Chondrocyte (in vitro differentiated cells): ENCODE data around the gene ARHGAP18. TPM values are rescaled to one million over a fixed set of nuclear protein-coding genes. Genes with fewer than 3 reads are reported as not detected.

Source experiments
- DNase-seq: peaks from one replicate; pipeline ENCODE4 v3.0.0; 2021; ENCODE audit warnings: mixed read lengths, low spot score
- H3K27ac Mint-ChIP-seq: one replicate; pipeline ENCODE4 v1.8.0; 2021; ENCODE audit warnings: mild to moderate bottlenecking, moderate library complexity, mixed read lengths; ENCODE audit not compliant: unreplicated experiment
- H3K27me3 Mint-ChIP-seq: 2 replicates; pipeline ENCODE4 v1.8.0; 2021; ENCODE audit warnings: low read depth, mixed read lengths
- H3K36me3 Mint-ChIP-seq: 2 replicates; pipeline ENCODE4 v1.8.0; 2021; ENCODE audit warnings: low read depth, mixed read lengths
- H3K4me1 Mint-ChIP-seq: 2 replicates; pipeline ENCODE4 v1.8.0; 2021; ENCODE audit warnings: low read depth, mild to moderate bottlenecking, mixed read lengths
- H3K4me3 Mint-ChIP-seq: one replicate; pipeline ENCODE4 v1.8.0; 2021; ENCODE audit warnings: mild to moderate bottlenecking, moderate library complexity, mixed read lengths; ENCODE audit not compliant: unreplicated experiment
- H3K9me3 Mint-ChIP-seq: 2 replicates; pipeline ENCODE4 v1.8.0; 2021; ENCODE audit warnings: low read depth, mixed read lengths
- CTCF ChIP-seq: fragments of 200-600 bp; sonication (generic); IDR thresholded peaks from 2 replicates; pipeline ENCODE4 v1.5.0; 2021; ENCODE audit warnings: antibody characterized with exemption, mild to moderate bottlenecking, moderate library complexity
- total RNA-seq: library from RNA; stranded (reverse); gene quantifications from 3 replicates; pipeline ENCODE4 v1.2.1, GENCODE V29; 2021

Gene ARHGAP18
- total RNA-seq, 1 donor from 2014 or later, result 8.0 TPM

- no peak overlapping the region for H3K27ac Mint-ChIP-seq
- no peaks in the 10 kb centered on the region for H3K4me1 Mint-ChIP-seq
- no peak overlapping the region for H3K4me3 Mint-ChIP-seq
- no peak for TF ChIP-seq CTCF
- H3K36me3 Mint-ChIP-seq, result peaks cover 2% of the 10 kb centered on the region
- no peaks in the 10 kb centered on the region for H3K27me3 Mint-ChIP-seq
- no peaks in the 10 kb centered on the region for H3K9me3 Mint-ChIP-seq
- no peak for DNase-seq
Measured at GRCh38 chr6:129552413-129552812, 157.6 kb downstream of the ARHGAP18 start.

- Mint-ChIP-seq H3K27me3 (no peaks in the 10 kb centered on the region), H3K4me1 (no peaks in the 10 kb centered on the region), H3K36me3 (peaks cover 2% of the 10 kb centered on the region), H3K27ac (no peak overlapping the region), H3K9me3 (no peaks in the 10 kb centered on the region), H3K4me3 (no peak overlapping the region)
- no peak for DNase-seq
- TF ChIP-seq CTCF, result no peak
Measured at GRCh38 chr6:129551486-129551885, 158.5 kb downstream of the ARHGAP18 start.

GRCh38 chr6:129546702-129547101 lies 163.3 kb downstream of the ARHGAP18 start:
- H3K4me3 Mint-ChIP-seq, result no peak overlapping the region
- peaks cover 14% of the 10 kb centered on the region for H3K9me3 Mint-ChIP-seq
- no peaks in the 10 kb centered on the region for H3K27me3 Mint-ChIP-seq
- H3K27ac Mint-ChIP-seq, result no peak overlapping the region
- no peak for TF ChIP-seq CTCF
- H3K36me3 Mint-ChIP-seq, result peaks cover 7% of the 10 kb centered on the region
- no peak for DNase-seq
- H3K4me1 Mint-ChIP-seq, result peaks cover 3% of the 10 kb centered on the region

- Mint-ChIP-seq H3K27me3 (no peaks in the 10 kb centered on the region), H3K4me1 (peaks cover 3% of the 10 kb centered on the region), H3K9me3 (peaks cover 14% of the 10 kb centered on the region), H3K36me3 (peaks cover 7% of the 10 kb centered on the region), H3K4me3 (no peak overlapping the region), H3K27ac (no peak overlapping the region)
- no peak for DNase-seq
- no peak for TF ChIP-seq CTCF
Measured at GRCh38 chr6:129544892-129545612, 164.9 kb downstream of the ARHGAP18 start.

GRCh38 chr6:129543981-129544380 lies 166.0 kb downstream of the ARHGAP18 start:
- DNase-seq, result no peak
- Mint-ChIP-seq H3K36me3 (peaks cover 7% of the 10 kb centered on the region), H3K27me3 (no peaks in the 10 kb centered on the region), H3K4me3 (no peak overlapping the region), H3K4me1 (peaks cover 3% of the 10 kb centered on the region), H3K27ac (no peak overlapping the region), H3K9me3 (peaks cover 14% of the 10 kb centered on the region)
- no peak for TF ChIP-seq CTCF
